ENCODE results near the gene ECM1. TPM values are rescaled to one million over a fixed set of nuclear protein-coding genes. Genes with fewer than 3 reads are reported as not detected.

ECM1 gene
- total and polyA plus RNA-seq, 2 experiments from 2014 or later, result 3.0 to 7.1 TPM

- no peak for DNase-seq (ENCODE audit: low spot score)
- Histone ChIP-seq H3K4me2 (no peak overlapping the region), H3K9me3 (ENCODE audit: low read depth) (no peaks in the 10 kb centered on the region), H3K4me1 (ENCODE audit: insufficient read depth) (no peaks in the 10 kb centered on the region), H2AFZ (no peak overlapping the region), H3K36me3 (replicated peaks; ENCODE audit: insufficient read depth, low read depth) (no peaks in the 10 kb centered on the region), H3K4me3 (no peak overlapping the region), H3K27ac (no peak overlapping the region), H3K9me2 (replicated peaks; ENCODE audit: insufficient read depth) (no peaks in the 10 kb centered on the region), H3K79me2 (no peaks in the 10 kb centered on the region), H4K20me1 (ENCODE audit: insufficient read depth, poor library complexity, severe bottlenecking) (no peaks in the 10 kb centered on the region), H3K27me3 (no peaks in the 10 kb centered on the region)
- WGBS (ENCODE audit: low lambda C conversion rate, missing lambda C conversion rate), result 99% methylated on average over 9 of the region's 10 CpGs
- TF ChIP-seq EZH2 (IDR thresholded peaks at IDR 0.05; ENCODE audit: borderline replicate concordance), result no peak
- TF ChIP-seq CTCF (IDR thresholded peaks at IDR 0.05; ENCODE audit: poor library complexity), result no peak
These were observed 9.6 kb upstream of the ECM1 start for GRCh38 chr1:150498342-150498741.

- H3K27me3 ChIP-seq, result no peaks in the 10 kb centered on the region
- TF ChIP-seq CTCF (IDR thresholded peaks at IDR 0.05; ENCODE audit: poor library complexity) (no peak), EZH2 (IDR thresholded peaks at IDR 0.05; ENCODE audit: borderline replicate concordance) (no peak)
- DNase-seq (ENCODE audit: low spot score), result no peak
- H3K4me2 ChIP-seq, result no peak overlapping the region
- H3K27ac ChIP-seq, result no peak overlapping the region
- no peaks in the 10 kb centered on the region for H4K20me1 ChIP-seq (ENCODE audit: insufficient read depth, poor library complexity, severe bottlenecking)
- no peaks in the 10 kb centered on the region for H3K9me3 ChIP-seq (ENCODE audit: low read depth)
- H3K36me3 ChIP-seq (replicated peaks; ENCODE audit: insufficient read depth, low read depth), result no peaks in the 10 kb centered on the region
- H3K4me3 ChIP-seq, result no peak overlapping the region
- no peaks in the 10 kb centered on the region for H3K79me2 ChIP-seq
- no peak overlapping the region for H2AFZ ChIP-seq
- H3K9me2 ChIP-seq (replicated peaks; ENCODE audit: insufficient read depth), result no peaks in the 10 kb centered on the region
- 86% methylated on average over 6 of the region's 6 CpGs for WGBS (ENCODE audit: low lambda C conversion rate, missing lambda C conversion rate)
- H3K4me1 ChIP-seq (ENCODE audit: insufficient read depth), result no peaks in the 10 kb centered on the region
These were observed 2.5 kb upstream of the ECM1 start for GRCh38 chr1:150505431-150505830.

DNA sequence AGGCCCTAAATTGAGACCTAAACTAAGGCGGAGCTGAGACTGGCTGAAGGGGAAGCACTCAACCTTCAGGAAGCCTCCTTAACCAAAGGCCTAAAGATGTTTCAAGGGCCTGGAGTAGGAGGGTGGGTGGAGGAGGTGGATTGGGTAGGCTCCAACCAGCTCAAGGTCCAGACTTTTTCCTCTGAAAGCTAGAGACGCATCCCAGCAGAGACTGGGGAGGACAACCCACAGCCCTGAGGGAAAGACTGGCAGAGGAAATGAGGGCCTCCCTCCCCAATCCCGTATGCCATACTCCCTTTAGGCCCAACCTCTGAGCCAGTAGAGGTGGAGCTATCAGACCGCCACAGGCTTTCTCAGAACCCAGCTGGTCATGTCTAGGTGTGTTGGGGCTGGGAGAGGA lies 1.1 kb downstream of the ECM1 start:
- H3K79me2 ChIP-seq, result no peaks in the 10 kb centered on the region
- TF ChIP-seq CTCF (IDR thresholded peaks at IDR 0.05; ENCODE audit: poor library complexity), result no peak
- WGBS (ENCODE audit: low lambda C conversion rate, missing lambda C conversion rate), result 86% methylated on average over 4 of the region's 4 CpGs
- H3K4me1 ChIP-seq (ENCODE audit: insufficient read depth), result no peaks in the 10 kb centered on the region
- H3K4me2 ChIP-seq, result no peak overlapping the region
- no peaks in the 10 kb centered on the region for H3K36me3 ChIP-seq (replicated peaks; ENCODE audit: insufficient read depth, low read depth)
- H3K4me3 ChIP-seq, result no peak overlapping the region
- no peaks in the 10 kb centered on the region for H3K9me3 ChIP-seq (ENCODE audit: low read depth)
- no peaks in the 10 kb centered on the region for H4K20me1 ChIP-seq (ENCODE audit: insufficient read depth, poor library complexity, severe bottlenecking)
- no peak for DNase-seq (ENCODE audit: low spot score)
- no peak overlapping the region for H2AFZ ChIP-seq
- no peak overlapping the region for H3K27ac ChIP-seq
- no peaks in the 10 kb centered on the region for H3K27me3 ChIP-seq
- no peaks in the 10 kb centered on the region for H3K9me2 ChIP-seq (replicated peaks; ENCODE audit: insufficient read depth)

GRCh38 chr1:150511551-150511950 lies 3.6 kb downstream of the ECM1 start:
- DNase-seq (ENCODE audit: low spot score), result no peak
- TF ChIP-seq EZH2phosphoT487 (IDR thresholded peaks at IDR 0.05; ENCODE audit: low read depth, severe bottlenecking, unreplicated experiment) (no peak), EZH2 (IDR thresholded peaks at IDR 0.05; ENCODE audit: borderline replicate concordance) (no peak), CTCF (IDR thresholded peaks at IDR 0.05; ENCODE audit: poor library complexity) (no peak)
- Histone ChIP-seq H3K27me3 (no peaks in the 10 kb centered on the region), H3K27ac (no peak overlapping the region), H3K4me1 (ENCODE audit: insufficient read depth) (peaks cover 8% of the 10 kb centered on the region), H3K9me2 (replicated peaks; ENCODE audit: insufficient read depth) (no peaks in the 10 kb centered on the region), H4K20me1 (ENCODE audit: insufficient read depth, poor library complexity, severe bottlenecking) (no peaks in the 10 kb centered on the region), H3K4me3 (no peak overlapping the region), H2AFZ (no peak overlapping the region), H3K79me2 (no peaks in the 10 kb centered on the region), H3K36me3 (replicated peaks; ENCODE audit: insufficient read depth, low read depth) (no peaks in the 10 kb centered on the region), H3K4me2 (no peak overlapping the region), H3K9me3 (ENCODE audit: low read depth) (no peaks in the 10 kb centered on the region)
- WGBS (ENCODE audit: low lambda C conversion rate, missing lambda C conversion rate), result 96% methylated on average over 12 of the region's 12 CpGs
